Smooth muscle cell (in vitro differentiated cells): ENCODE results near the gene PDE8B. TPM values are rescaled to one million over a fixed set of nuclear protein-coding genes. Genes with fewer than 3 reads are reported as not detected.
"Not testable (repeated sequence)": the region's sequence is repeated elsewhere in the genome, so short reads cannot be mapped to it uniquely, and the experiment has no call there.

Experiments
- DNase-seq: peaks from one replicate; lab custom pipeline; 2025; ENCODE audit not compliant: unreplicated experiment; lab: John Stamatoyannopoulos, UW
- H2AFZ ChIP-seq: fragments of 200-600 bp; sonication (generic); 2 replicates; pipeline ENCODE4 v1.6.0; 2016; ENCODE audit warnings: antibody characterized with exemption, low read depth, mild to moderate bottlenecking
- H3F3A ChIP-seq: fragments of 200-600 bp; sonication (generic); 2 replicates; pipeline ENCODE4 v1.6.0; 2017; ENCODE audit warnings: antibody characterized with exemption, low read depth
- H3K27ac ChIP-seq: fragments of 200-600 bp; sonication (generic); 2 replicates; pipeline ENCODE4 v1.5.1; 2016; ENCODE audit warnings: low read depth, mild to moderate bottlenecking
- H3K27me3 ChIP-seq: fragments of 200-600 bp; sonication (generic); 2 replicates; pipeline ENCODE4 v1.6.1; 2016; ENCODE audit warnings: low read depth, mild to moderate bottlenecking
- H3K36me3 ChIP-seq: fragments of 200-600 bp; sonication (generic); 2 replicates; pipeline ENCODE4 v1.5.1; 2016; ENCODE audit warnings: low read depth
- H3K4me1 ChIP-seq: fragments of 200-600 bp; sonication (generic); 2 replicates; pipeline ENCODE4 v1.5.1; 2016; ENCODE audit warnings: low read depth
- H3K4me2 ChIP-seq: fragments of 200-600 bp; sonication (generic); 2 replicates; pipeline ENCODE4 v1.6.0; 2016; ENCODE audit warnings: mild to moderate bottlenecking
- H3K4me3 ChIP-seq: fragments of 200-600 bp; sonication (generic); 2 replicates; pipeline ENCODE4 v1.5.1; 2016; ENCODE audit warnings: mild to moderate bottlenecking
- H3K79me2 ChIP-seq: fragments of 200-600 bp; sonication (generic); 2 replicates; pipeline ENCODE4 v1.6.0; 2016; ENCODE audit warnings: low read depth, mild to moderate bottlenecking
- H3K9ac ChIP-seq: fragments of 200-600 bp; sonication (generic); 2 replicates; pipeline ENCODE4 v1.6.0; 2016; ENCODE audit warnings: low read depth
- H3K9me3 ChIP-seq: fragments of 200-600 bp; sonication (generic); replicated peaks from 2 replicates; pipeline ENCODE4 v1.5.1; 2016; ENCODE audit warnings: low read depth
- H4K20me1 ChIP-seq: fragments of 200-600 bp; sonication (generic); 2 replicates; pipeline ENCODE4 v1.6.0; 2016; ENCODE audit warnings: low read depth
- CTCF ChIP-seq: fragments of 200-600 bp; sonication (generic); IDR thresholded peaks from 2 replicates; pipeline ENCODE4 v1.5.1; 2017; ENCODE audit warnings: borderline replicate concordance, mild to moderate bottlenecking, antibody characterized with exemption; ENCODE audit not compliant: insufficient read depth, poor library complexity, severe bottlenecking
- WGBS: methylation state at CpG from one replicate; pipeline ENCODE4 v1.1.7; 2016; ENCODE audit warnings: low lambda C conversion rate; 5-methylcytosine and 5-hydroxymethylcytosine counted together
- polyA plus RNA-seq: library from polyadenylated mRNA; unstranded; fragments of >200 nt; fragmentation: Nextera tagmentation; extraction: Ambion mirVana; gene quantifications from 2 replicates; pipeline ENCODE4 v1.2.1, GENCODE V29; 2016
- total RNA-seq: library from RNA; depleted of rRNA; stranded (reverse); fragments of >200 nt; gene quantifications from 2 replicates; pipeline ENCODE4 v1.2.3, GENCODE V29; 2014

The PDE8B gene
- total and polyA plus RNA-seq, 2 experiments from 2014 or later = 0.13 to 0.18 TPM

DNA sequence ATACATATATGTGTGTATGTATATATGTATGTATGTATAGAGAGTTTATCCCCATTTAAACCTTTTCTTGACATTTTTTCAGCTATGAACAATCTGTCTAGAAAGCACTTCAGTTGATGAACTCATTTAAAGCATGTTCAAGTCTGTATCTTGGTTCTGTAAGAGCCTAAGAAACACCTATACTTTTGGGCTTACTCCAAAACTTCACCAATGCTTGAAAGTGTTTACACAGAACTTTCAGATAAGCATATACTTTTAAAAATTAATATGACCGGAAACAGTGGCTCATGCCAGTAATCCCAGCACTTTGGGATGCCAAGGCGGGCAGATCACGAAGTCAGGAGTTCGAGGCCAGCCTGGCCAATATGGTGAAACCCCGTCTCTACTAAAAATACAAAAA lies 250.8 kb downstream of the PDE8B start:
- H3K4me2 ChIP-seq = no peak overlapping the region
- no peak for TF ChIP-seq CTCF
- peaks cover 3% of the 10 kb centered on the region for H3K36me3 ChIP-seq
- WGBS = 97% methylated on average over 5 of the region's 5 CpGs
- H3K79me2 ChIP-seq = peaks cover 5% of the 10 kb centered on the region
- no peaks in the 10 kb centered on the region for H3K4me1 ChIP-seq
- H3K9ac ChIP-seq = no peak overlapping the region
- peaks cover 32% of the 10 kb centered on the region for H4K20me1 ChIP-seq
- DNase-seq = no peak
- no peaks in the 10 kb centered on the region for H3K27me3 ChIP-seq
- H3K4me3 ChIP-seq = no peak overlapping the region
- no peak overlapping the region for H3K27ac ChIP-seq
- H3K9me3 ChIP-seq = no peaks in the 10 kb centered on the region
- H2AFZ ChIP-seq = no peak overlapping the region
- no peaks in the 10 kb centered on the region for H3F3A ChIP-seq

DNA sequence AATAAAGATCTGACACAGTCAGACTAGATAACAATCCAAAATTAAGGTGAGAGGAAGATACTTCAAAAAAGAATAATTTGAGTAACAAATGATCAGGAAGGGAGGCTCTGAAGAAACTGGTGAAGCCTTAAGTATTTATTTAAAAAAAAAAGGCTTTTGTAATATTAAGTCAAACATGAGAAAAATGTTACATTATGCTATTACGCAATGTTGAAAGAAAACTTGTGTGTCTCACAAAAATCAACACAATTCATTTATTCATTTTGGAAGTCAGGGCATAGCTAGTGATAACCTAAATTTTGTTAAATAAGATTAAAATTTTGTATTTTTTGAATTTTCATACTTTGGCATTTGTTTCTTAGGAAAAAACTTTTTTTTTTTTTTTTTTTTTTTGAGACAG lies 253.4 kb downstream of the PDE8B start:
- H3K27ac ChIP-seq = no peak overlapping the region
- H3K79me2 ChIP-seq = peaks cover 25% of the 10 kb centered on the region
- no peak overlapping the region for H3K4me3 ChIP-seq
- no peak overlapping the region for H3K4me2 ChIP-seq
- TF ChIP-seq CTCF = no peak
- peaks cover 52% of the 10 kb centered on the region for H4K20me1 ChIP-seq
- no peak overlapping the region for H3K9ac ChIP-seq
- no peak for DNase-seq
- no peaks in the 10 kb centered on the region for H3K27me3 ChIP-seq
- H3K9me3 ChIP-seq = no peaks in the 10 kb centered on the region
- 95% methylated on average over 1 of the region's 1 CpG for WGBS
- H3K36me3 ChIP-seq = peaks cover 3% of the 10 kb centered on the region
- no peaks in the 10 kb centered on the region for H3K4me1 ChIP-seq
- no peaks in the 10 kb centered on the region for H3F3A ChIP-seq
- H2AFZ ChIP-seq = no peak overlapping the region

DNA sequence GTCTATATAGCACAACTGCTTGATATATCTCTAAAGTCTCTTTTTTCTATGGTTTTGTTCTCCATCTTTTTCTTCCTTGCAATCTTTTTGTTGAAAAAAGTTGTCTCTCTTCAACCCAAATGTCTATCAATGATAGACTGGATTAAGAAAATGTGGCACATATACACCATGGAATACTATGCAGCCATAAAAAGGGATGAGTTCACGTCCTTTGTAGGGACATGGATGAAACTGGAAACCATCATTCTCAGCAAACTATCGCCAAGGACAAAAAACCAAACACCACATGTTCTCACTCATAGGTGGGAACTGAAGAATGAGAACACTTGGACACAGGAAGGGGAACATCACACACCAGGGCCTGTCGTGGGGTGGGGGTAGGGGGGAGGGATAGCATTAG lies 258.4 kb downstream of the PDE8B start:
- not testable (repeated sequence) for H3K27ac ChIP-seq, H3K27me3 ChIP-seq, H2AFZ ChIP-seq, DNase-seq, H3K9ac ChIP-seq, H3K36me3 ChIP-seq, H3K4me3 ChIP-seq, H3K4me2 ChIP-seq, H3F3A ChIP-seq, H3K4me1 ChIP-seq, H3K9me3 ChIP-seq
- 96% methylated on average over 3 of the region's 3 CpGs for WGBS
- Histone ChIP-seq H4K20me1 (peaks cover 39% of the 10 kb centered on the region), H3K79me2 (peaks cover 38% of the 10 kb centered on the region)

DNA sequence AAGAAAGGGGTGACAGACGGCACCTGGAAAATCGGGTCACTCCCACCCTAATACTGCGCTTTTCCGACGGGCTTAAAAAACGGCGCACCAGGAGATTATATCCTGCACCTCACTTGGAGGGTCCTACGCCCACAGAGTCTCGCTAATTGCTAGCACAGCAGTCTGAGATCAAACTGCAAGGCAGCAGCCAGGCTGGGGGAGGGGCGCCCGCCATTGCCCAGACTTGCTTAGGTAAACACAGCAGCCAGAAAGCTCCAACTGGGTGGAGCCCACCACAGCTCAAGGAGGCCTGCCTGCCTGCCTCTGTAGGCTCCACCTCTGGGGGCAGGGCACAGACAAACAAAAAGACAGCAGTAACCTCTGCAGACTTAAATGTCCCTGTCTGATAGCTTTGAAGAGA lies 264.6 kb downstream of the PDE8B start:
- H3K4me2 ChIP-seq, H3K27me3 ChIP-seq, H3F3A ChIP-seq, H3K27ac ChIP-seq, H3K36me3 ChIP-seq, H4K20me1 ChIP-seq, DNase-seq, H3K4me1 ChIP-seq, H3K9ac ChIP-seq, H3K4me3 ChIP-seq, H3K9me3 ChIP-seq, H2AFZ ChIP-seq: not testable (repeated sequence)
- H3K79me2 ChIP-seq = peaks cover 15% of the 10 kb centered on the region
- WGBS = 94% methylated on average over 11 of the region's 11 CpGs

Other genes starting within 250 kb of the PDE8B start
- gene AGGF1, start 180.3 kb upstream of the PDE8B start, total RNA-seq = 24.3 and 27.6 TPM in 2 replicates
- 18.5 and 21.5 TPM in 2 replicates for gene AGGF1, start 180.3 kb upstream of the PDE8B start, polyA plus RNA-seq
- gene ZBED3, start 123.4 kb upstream of the PDE8B start, total RNA-seq = 0.81 and 1.6 TPM in 2 replicates
- gene ZBED3, start 123.4 kb upstream of the PDE8B start, polyA plus RNA-seq = 4.6 and 4.8 TPM in 2 replicates